ENCODE measurements around the gene G2E3.

The G2E3 gene

DNA sequence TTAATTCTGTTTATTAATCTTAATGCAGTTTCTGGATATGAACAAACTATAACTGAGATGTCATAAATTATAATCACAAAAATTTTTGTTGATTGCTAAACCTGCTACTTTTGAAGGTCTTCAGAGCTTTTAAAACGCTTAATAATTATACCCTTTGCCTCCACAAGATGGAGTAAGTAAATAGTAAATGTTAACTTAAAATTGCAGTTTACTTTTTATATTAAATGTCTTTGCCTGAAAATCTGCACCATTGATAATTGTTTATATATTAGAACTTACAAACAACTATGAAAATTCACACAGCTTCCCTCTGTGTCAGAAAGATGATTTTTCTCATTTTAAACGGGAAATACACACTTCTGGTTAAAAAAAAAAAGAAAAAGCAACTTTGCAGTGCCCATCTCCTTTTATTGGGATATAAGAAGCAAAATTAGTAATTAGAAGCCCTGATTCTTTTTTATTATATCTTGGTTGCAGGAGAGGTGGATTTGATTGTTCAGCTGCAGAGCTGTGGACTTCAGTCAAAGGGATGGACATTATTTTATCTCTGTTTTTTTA lies 98.7 kb downstream of the G2E3 start:
- peak; percentile 4 for DNase-seq

DNA sequence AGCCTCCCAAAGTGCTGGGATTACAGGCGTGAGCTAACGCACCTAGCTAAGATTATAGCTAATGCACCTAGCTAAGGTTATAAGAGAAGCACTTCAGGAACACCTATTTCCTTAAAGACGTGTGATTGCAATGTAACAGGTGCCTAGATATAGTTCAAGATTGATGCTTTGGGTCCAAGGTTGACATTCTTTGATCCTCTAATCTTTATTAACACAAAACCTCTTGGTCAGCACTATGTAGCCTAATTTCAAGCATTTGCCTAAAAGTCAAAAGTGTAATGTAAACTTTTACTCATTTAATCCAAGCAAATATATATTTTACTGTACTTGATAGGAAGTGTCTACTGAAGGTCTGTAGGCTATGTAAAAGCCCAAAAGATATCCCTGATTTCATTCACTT lies 99.7 kb downstream of the G2E3 start:
- no peak for DNase-seq

DNA sequence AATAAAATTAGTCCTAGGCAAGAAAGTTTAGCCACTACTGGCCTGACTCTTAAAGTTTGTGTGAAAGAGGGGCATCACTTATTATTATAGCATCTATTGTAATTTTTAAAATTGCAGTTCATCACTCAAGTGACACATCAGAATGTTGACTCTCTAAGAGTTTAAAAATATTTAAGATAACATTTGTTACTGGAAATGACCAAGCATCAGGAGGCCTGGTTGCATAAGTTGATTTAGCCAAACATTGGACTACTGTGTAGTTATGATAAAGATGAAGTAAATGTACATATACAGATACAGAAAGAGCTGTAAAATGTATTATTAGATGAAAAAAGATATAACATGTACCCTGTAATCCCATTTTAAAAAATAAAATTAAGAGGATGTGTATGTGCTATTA lies 110.6 kb downstream of the G2E3 start:
- no peak for DNase-seq
